Left forelimb (tissue), 1 donor: ENCODE results near the gene TEKTIP1.
"Not testable (repeated sequence)": the region's sequence is repeated elsewhere in the genome, so short reads cannot be mapped to it uniquely, and the experiment has no call there.

Experiments used
- DNase-seq: peaks from one replicate; pipeline ENCODE4 v3.0.0-alpha.2; 2018; ENCODE audit warnings: low spot score

TEKTIP1 gene

DNA sequence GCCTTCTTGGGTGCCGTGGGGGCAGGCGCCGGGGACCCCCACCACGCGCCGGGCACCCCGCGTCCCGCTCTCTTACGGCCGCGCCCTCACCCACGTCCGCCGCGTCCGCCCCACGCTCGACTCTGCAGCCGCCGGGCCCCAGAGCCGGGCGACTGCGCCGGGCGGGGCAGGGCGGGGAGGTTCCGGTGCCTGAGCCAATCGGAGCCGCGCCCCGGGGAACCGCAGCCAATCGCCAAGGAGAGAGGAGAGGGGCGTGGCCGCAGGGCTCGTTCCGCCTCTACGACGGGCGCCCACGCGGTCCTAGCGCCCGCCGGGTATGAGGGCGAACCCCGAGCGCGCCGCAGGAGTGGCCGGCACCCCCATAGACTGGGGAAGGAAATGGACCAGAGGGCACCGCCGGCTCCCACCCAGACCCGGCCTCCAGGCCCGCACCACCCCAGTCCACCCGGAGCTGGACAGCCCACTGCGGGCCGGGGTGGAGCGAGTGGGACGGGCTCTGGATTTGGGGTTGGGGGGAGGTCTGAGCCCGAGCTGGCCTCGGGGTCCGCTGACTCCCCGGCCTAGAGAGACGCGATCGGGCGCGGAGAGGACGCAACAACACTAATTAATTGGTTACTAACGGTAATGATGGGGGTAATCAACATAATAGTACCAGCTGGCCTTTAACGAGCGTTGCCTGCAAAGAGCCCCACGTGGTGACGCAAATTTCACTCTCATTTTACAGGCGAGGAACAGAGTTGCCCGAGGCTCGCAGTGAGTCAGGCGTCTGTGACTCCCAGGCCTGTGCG lies 18.7 kb downstream of the TEKTIP1 start, which contains the start of gene MFSD12:
Gene MFSD12 (minus strand): TSS at position 126 of the 788 bp plus-strand sequence. CDS start 183 bp downstream, outside the sequence.
- peak; percentile 96 for DNase-seq

GRCh38 chr19:3563709-3564524 lies 24.9 kb downstream of the TEKTIP1 start:
- no peak for DNase-seq

DNA sequence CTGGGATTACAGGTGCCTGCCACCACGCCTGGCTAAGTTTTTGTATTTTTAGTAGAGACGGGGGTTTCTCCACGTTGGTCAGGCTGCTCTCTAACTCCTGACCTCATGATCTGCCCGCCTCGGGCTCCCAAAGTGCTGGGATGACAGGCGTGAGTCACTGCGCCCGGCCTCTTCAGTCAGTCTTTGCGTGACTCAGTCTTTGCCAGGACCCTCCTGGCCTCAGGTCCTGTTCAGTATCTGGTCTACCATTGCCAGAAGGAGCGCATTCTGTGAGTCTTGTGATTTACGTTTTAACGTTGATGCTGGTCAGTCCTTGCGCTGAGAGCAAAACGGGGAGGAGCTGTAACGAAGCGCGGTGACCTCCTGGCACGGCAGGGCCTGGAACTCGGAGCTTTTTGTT lies 26.2 kb downstream of the TEKTIP1 start:
- no peak for DNase-seq

- DNase-seq = not testable (repeated sequence)
Measured at GRCh38 chr19:3570042-3570441, 31.1 kb downstream of the TEKTIP1 start.

GRCh38 chr19:3570606-3571011 lies 31.6 kb downstream of the TEKTIP1 start:
- DNase-seq = no peak

DNA sequence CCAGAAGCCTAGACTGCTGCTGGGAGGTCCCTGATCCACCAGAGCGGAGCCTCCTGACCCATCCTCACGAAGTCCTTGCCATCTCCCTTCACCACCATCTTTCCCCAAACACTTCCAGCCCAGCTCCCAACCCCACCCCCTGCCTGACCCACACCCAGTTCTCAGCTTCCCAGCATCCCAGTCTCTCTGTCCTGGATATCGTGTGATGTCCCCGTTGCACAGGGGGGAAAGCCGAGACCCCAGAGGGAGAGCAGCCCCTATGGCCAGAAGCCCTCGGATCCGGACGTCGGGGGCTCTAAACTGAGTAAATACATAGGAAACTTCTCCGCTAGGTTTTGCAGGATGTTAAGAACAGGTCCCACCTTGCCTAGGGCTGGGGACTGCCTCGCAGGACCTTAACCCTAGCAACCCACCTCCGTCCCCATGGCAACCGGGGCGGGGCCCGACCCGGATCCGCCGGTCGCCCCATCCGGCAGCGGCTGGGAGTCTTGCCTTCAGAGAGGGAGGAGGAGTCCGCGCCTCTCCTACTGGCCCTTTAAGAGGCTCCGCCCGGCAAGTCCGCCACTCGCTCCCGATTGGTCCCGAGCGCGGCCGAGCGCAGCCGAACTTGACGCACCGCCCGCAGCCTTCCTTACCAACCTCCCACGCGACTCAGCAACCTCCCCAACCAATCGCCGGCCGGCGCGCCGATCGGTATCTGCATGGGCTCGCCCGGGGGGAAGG lies 33.3 kb downstream of the TEKTIP1 start:
- peak; percentile 99 for DNase-seq

- no peak for DNase-seq
Measured at GRCh38 chr19:3572855-3573161, 33.8 kb downstream of the TEKTIP1 start, which contains the start of gene HMG20B. TSS of gene HMG20B (plus strand) at chr19:3572944. CDS start at chr19:3573310, 366 bp downstream.

- no peak for DNase-seq
Measured at GRCh38 chr19:3573162-3573857, 34.3 kb downstream of the TEKTIP1 start.

DNA sequence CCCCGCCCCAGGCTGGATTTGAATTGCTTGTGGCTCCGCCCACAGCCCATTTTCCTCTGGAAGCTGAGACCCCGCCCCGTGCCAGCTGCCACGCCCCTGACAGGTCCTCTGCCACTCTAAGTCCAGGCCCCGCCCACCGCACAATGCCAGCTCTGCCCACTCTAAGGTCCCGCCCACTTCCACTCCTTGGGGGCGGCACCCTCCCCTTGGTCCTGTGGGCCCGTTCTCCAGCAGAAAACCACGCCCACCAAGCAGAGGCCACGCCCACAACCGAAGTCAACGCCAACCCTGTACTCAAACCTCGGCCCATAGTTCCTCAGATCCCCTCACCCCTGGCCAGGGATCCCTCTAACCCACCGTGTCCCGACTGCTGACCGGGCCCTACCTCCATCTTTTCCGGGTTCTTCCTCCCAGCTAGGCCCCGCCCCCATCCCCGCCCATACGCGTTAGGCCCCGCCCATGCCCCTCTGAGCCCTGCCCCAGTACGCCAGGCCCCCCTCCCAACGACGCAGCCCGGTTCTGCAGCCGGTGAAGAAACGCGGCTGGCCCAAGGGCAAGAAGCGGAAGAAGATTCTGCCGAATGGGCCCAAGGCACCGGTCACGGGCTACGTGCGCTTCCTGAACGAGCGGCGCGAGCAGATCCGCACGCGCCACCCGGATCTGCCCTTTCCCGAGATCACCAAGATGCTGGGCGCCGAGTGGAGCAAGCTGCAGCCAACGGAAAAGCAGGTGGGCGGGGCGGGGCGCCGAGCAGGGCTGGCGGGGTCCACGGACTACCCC lies 35.1 kb downstream of the TEKTIP1 start:
- DNase-seq = peak; percentile 85

DNA sequence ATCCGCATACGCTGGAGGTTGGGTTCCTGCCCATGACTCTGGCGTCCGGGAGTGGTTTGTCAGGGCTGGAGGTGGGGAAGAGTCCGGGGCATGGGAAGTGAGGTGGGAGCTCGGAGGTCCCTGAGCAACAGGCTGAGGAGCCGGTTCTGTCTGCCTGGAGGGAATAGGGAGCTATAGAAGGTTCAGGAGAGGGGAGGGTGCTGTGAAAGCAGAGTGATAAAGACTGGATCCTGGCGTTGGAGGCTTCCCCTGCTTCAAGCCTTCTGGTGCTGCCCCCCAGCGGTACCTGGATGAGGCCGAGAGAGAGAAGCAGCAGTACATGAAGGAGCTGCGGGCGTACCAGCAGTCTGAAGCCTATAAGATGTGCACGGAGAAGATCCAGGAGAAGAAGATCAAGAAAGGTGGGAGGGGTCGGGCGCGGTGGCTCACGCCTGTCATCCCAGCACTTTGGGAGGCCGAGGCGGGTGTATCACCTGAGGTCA lies 36.3 kb downstream of the TEKTIP1 start:
- no peak for DNase-seq

- no peak for DNase-seq
Measured at GRCh38 chr19:3575949-3576673, 37.1 kb downstream of the TEKTIP1 start.

DNA sequence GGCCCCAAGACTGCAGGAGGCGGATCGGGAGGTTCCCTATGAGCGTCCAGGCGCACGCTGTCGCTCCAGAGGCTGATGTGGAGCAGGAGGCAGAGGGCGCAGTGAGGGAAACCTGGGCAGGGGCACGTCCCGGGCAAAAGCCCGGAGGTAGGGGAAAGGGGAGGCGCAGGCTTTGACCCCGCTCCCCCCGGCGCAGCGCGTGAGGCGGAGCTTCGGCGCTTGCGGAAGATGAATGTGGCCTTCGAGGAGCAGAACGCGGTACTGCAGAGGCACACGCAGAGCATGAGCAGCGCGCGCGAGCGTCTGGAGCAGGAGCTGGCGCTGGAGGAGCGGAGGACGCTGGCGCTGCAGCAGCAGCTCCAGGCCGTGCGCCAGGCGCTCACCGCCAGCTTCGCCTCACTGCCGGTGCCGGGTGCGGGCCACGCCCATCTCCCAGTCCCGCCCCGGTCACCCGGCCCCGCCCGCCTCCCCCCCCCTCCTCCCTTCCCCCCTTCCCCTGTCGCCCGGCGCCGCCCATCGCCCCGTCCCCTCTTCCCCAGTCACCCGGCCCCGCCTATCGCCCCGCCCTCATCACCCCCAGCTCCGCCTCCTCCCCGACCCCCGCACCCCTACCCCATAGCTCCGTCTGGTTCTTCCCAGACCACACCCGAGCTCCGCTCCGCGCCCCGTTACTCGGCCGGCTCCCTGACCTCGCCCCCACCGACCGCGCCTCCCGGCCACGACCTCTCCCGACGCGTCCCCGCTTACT lies 37.9 kb downstream of the TEKTIP1 start:
- peak; percentile 85 for DNase-seq

DNA sequence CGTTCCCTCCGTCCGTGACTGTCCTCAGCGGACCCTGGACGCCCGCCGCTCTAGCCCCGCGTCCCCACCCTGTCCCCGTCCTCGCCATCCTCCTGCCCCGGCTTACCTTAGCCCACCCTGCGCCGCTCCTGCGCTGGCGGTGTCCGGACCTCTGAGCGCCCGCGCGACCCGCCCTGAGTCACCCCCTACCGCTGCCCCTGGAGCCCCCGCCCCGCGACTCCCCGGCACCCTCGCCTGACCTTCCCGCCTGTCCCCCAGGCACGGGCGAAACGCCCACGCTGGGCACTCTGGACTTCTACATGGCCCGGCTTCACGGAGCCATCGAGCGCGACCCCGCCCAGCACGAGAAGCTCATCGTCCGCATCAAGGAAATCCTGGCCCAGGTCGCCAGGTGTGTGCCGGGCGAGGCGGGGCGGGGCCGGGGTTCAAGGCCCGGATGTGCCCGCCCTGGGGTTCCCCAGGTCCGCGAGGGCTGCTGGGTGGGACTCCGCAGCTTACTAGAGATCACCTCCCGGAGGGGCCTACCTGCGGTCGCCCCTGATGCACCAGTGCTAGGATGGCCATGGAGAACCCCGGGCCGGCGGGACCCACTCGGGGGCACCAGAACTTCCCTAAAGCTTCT lies 38.9 kb downstream of the TEKTIP1 start:
- no peak for DNase-seq

DNA sequence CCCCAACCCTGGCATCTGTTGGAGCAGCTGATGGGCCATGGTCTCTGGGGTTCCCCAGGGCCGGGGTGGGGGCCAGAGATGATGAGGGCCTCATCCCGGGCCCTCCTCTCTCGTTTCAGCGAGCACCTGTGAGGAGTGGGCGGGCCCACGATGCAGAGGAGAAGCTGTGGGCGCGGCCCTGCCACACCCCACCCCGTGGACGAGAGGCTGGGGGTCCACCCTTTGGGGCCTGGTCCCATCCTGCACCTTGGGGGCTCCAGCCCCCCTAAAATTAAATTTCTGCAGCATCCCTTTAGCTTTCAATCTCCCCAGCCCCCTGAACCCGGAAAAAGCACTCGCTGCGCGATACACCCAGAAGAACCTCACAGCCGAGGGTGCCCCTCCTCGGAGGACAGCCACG lies 39.4 kb downstream of the TEKTIP1 start:
- no peak for DNase-seq

GRCh38 chr19:3580156-3580934 lies 41.4 kb downstream of the TEKTIP1 start:
- no peak for DNase-seq

- not testable (repeated sequence) for DNase-seq
Measured at GRCh38 chr19:3581792-3582191, 42.8 kb downstream of the TEKTIP1 start.

- not testable (repeated sequence) for DNase-seq
Measured at GRCh38 chr19:3584036-3584802, 45.2 kb downstream of the TEKTIP1 start.
